GM18873 (cell line): ENCODE results near the gene BUD13.
"Not testable (repeated sequence)": the region's sequence is repeated elsewhere in the genome, so short reads cannot be mapped to it uniquely, and the experiment has no call there.

Experiments
- ATAC-seq: cut with Tn5 transposase; IDR thresholded peaks from one replicate; pipeline ENCODE4 v1.9.1; 2021; ENCODE audit warnings: mild to moderate bottlenecking, moderate library complexity, moderate number of reproducible peaks; ENCODE audit not compliant: unreplicated experiment, low FRiP score

The BUD13 gene

DNA sequence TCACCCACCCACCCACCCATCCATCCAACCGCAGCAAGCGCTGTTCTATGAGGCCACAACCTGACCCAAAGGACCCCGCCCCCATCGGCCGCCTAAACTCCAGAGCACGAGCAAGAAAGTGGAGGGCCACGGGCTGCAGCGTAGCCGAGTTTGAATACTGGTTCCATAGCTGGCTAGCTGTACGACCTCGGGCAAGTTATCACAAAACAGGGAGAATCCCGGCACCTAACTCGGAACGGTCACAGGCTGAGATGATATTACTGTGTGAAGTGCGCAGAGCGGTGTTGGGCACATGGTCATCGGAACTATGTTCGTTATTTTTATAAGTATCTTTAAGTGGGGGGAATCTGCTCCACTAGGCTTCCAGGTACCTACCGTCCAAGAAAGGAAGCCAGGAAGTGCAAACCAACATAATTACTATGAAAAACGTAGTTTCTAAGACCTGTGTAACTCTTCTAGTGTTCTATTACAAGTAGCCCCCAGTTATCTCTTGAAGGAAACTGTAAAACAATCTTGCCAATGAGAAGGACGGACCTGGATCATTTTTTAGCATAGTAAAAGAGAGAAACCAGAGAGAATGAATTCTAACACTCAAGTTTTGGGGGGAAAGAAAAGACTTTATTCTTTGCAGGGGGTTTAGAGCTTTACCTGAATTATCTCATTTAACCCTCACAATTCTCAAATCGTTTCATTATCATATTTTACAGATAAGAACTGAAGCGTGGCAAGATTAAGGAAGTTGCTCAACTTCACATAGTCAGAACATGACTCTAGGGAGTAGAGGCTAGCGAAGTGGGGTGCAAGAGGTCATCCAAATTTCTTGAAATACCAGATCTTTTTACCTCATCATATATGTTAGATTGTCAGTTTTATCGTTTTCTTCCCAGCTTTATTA is 663 bp upstream of the BUD13 start:
- peak; percentile 6 for ATAC-seq

DNA sequence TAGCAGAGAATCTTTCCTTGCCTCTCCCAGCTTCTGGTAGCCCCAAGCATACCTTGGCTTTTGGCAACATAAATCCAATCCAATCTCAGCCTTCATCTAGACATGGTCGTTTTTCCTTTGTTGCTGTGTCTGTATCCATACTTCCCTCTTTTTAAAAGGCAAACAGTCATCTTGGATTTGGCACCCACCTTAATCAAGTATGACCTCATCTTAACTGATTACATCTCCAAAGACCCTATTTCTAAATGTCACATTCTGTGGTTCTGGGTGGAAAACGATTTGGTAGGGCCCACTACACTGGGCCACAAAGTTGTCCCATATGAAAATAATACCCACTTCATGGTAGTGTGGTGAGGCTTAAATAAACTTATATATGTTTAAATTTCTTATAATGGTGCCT is 852 bp downstream of the BUD13 start:
- no peak for ATAC-seq

DNA sequence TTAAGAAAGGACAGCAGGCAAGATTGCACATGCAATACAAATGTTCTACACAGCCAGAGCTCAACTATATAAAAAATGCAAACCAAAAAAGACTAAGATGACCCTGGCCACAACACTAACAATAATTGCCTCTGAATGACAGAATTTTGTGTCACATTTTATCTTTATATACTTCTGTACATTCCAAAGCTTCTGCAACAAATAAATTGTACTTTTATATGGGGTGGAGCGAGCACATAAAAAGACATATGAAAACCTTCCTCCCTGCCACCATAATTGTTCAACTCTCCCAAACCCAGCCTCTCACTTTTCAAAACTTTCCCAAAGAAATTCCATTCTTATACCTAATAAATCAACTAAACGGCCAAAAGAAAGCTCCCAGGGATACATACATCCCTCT is 10.7 kb downstream of the BUD13 start:
- ATAC-seq, result no peak

DNA sequence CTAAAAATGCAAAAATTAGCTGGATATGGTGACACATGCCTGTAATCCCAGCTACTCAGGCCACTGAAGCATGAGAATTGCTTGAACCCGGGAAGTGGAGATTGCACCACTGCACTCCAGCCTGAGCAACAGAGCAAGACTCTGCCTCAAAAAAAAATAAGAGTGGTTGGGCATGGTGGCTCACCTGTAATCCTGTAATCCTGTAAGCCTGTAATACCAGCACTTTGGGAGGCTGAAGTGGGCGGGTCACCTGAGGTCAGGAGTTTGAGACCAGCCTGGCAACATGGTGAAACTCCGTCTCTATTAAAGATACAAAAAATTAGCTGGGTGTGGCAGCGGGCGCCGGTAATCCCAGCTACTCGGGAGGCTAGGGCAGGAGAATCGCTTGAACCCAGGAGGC is 16.7 kb downstream of the BUD13 start:
- ATAC-seq, result not testable (repeated sequence)

DNA sequence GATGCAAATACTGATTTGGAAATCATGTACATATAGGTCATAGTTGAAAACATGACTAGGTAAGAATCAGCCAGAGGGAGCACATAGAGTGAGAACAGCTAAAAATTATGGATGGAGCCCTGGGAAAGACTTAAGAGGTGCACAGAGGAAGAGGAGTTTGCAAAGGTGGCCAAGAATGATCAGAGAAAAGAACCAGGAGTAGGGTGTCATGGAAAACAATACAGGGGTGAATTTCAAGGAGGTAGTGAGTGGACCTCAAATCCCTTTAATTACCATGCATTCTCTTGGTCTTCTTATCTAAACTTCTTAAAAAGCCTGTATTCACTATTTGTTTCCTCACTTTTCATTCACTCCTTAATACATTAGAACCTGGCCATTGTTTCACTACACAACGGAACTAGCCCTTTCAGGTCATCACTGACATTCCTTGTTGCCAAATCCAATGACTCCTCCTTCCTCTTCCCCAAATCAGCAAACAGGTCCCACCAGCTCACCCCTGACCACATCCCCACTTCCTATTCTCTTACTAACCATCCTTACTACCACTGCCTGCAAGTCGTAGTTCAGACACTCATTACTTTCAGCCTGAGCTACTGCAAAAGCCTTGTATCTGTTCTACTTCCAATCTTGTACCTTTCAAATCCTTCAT is 22.6 kb downstream of the BUD13 start:
- no peak for ATAC-seq

DNA sequence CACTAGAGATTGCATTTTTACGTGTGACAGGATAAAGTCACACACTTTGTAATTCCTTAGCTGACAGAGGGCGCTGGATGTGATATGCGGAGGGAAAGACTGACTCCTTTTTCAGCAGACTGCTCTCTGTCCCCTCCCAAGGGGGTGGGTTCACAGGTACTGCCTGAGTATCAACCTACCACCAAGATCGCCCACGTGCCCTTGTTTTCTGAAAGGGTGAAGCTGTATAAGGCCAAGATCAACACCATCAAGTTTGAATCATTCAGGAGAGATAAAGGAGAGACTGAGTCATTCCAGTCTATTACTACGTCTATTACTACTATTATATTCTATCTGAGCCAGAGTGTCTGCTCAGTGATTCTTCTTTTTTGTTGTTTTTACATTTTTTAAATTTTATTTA is 30.7 kb downstream of the BUD13 start:
- ATAC-seq, result no peak

DNA sequence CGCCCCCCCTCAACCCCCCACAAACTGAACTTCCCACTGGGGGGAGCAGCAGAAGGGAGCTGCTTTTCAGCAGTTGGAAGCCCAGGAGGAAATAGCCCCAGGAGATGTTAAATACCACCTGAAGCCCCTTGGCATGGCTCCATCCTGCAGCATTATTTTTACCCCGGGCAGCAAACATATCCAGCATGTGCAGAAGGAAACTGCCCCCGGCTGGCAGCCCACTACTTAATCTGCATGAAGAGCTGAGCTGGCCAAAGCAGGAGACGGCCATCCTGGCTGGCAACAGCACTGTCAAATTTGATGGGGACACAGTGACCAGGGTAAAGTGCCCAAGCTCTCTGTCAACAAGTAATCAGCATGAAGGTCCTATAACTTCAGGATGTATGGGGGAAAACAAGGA is 32.0 kb downstream of the BUD13 start:
- no peak for ATAC-seq

DNA sequence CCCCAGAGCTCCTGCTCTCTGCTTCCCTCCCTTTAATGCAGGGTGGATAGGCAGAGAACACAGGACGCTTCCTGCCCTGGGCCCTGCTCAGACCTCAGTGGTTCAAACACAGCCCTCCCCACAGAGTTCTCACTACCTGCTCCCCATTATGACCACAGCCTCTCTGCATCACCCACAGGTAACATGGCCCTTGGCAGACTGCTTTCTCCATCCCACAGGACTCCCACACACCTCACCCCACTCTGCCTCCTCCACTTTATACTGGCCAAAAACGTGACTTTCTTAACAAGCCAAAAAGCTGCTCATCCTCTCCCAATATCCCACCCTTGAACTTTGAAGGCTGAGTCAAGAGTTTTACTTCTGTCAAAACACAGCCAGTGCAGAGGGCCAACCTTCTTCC is 33.8 kb downstream of the BUD13 start:
- no peak for ATAC-seq

DNA sequence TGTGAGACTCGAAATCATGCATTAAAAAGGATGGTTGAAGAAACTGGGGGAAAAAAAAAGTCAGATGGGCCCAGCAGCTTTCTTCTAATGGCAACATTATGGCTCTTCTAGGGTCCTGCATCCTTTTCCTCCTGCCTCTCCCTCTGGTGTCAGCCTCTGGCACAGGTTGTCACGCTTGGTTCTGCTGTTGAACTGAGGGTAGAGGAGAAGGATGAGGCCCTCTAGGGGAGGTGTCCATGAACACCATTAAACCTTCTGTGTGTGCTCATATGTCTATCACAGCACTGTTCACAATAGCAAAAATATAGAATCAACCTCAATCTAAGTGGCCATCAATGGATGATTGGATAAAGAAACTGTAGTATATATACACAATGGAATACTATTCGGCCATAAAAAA is 36.0 kb downstream of the BUD13 start:
- ATAC-seq, result no peak

DNA sequence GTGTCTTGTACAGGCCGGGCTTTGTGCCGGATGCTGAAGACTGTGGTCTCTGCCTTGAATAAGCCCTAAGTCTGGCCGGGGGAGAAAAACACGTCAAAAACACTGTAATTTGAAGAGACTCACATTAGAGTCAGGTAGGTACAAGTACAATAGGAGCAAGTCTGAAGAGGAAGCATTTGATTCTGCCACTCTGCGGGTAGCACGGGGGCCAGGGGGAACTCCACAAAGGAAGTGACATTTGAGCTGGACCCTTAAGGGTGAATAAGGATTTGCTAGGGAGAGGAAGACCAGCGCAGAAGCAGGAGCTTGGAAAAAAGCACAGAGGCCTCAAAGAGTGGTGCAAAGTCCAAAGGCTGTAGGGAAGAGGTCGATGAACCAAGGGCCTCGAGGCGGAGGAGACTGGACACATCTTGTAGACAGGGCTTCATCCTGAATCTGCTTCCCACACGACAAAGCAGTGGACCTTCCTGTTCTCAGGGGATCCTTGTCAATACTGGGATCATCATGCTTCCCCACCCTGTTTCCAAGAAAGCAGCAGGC is 38.7 kb downstream of the BUD13 start:
- no peak for ATAC-seq

DNA sequence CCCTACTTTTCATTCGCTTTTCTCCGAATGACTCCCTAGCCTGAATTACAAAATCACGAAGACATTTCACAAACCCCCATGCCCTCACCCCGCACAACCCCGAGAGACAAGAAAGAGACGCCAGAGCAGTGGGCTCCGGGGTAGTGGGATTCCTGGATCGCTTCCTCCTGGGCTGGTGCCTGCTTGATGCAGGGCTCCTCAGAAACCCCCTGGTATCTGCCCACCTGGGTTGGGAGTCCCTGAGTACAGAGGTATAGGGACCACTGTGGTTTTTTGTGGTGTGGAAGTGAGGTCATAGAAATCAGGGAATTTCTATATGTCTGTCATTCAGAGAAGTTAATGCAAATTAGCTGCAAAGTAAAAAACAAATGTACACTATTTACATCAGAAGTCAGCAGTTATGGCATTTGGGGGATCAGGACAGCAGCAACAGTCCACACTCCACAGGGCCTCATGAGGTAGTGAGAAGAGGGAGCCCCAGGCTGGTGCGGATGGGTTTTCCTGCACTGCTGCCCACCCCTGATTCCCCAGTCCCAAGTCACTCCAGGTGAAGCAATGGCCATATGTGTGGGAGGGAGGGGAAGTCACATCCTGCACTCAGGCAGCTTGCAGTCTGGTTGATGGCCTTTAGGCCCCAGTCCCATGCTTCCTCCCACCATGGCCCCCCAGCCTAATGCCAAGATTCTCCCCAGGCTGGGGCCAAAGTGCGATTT is 39.6 kb downstream of the BUD13 start:
- ATAC-seq, result peak; percentile 34

DNA sequence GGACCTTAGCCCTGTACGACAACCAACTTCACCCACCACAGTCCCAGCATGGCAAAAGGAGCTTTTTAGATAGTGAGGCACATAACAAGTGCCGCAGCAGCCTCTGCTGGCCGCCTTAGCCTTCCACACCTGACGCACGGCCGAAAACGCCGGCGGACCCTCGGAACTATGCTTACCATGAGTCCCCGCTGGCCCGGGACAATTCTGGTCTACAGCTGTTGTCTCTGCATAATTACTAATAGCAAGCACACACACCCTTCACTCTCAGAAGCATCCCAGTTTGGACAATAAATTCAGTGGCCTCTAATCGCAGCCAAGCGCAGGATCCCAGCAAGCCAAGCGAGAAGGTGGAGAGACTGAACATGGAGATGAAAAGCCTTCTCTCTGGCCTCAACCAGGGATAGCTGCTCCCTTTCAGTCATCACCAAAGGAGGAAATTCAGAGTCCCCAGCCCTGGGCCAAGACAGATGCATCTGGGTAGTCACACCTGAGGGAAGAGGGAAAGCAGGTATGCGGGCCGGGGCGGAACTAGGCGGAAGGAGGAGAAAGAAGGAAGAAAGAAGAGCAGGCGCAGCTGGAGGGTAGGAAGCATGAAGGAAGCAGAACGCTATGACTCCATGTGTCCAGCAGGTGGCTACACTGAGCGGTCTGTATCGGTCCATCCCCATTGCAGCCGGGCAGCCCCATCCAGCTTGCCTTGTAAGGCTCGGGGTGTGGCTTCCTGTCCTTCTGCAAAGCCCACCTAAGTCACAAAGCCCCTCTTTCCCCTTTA is 40.3 kb downstream of the BUD13 start:
- peak; percentile 64 for ATAC-seq

DNA sequence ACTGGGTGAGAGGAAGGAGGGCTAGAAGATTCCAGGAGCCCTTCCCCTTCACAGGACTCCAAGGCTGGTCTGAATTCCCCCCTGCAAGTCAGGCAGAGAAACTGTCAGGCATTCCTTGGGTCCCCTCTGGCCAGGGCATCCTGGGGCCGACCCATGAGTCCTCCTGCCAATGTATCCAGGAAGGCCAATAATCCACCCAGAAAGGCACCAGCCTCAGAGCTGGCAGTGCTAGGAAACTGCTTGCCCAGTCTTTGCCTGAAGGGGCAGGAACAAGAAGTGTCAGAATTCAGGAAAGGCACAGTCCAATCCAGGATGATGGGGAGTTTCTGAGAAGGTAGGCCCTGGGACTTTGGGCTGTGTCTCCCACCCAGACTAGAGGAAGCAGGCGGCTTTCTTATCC is 41.0 kb downstream of the BUD13 start:
- no peak for ATAC-seq

DNA sequence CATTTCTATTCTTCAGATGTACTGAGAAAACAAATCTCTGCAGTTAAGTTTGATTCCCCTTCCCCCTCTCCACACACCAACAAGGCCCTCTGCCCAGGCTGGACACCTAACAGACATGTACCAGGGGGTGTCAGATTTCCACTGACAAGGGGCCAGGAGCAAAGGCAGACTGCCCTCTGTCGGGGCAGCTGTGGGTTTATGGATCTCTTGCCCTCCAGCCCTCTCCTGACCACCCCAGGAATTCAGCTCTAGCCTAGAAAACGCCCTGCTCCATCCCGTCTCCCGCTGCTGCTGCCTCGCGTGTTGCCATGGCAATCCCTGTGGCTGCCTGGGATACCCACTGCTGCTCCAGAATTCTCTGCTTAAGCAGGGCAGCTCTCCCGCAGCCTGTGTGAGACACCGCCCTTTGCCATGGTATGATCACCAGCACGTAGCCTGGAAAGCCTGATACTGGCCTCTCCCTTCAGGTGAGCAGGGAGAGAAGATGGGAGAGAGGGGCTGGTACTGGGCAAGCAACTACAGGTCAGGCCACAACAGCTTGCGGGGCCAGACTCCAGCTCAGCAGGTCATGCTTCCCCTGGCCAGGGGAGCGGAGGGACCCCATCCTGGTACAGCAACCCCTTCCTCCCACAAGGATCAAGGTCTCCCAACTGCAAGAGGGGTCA is 41.6 kb downstream of the BUD13 start:
- ATAC-seq, result no peak

DNA sequence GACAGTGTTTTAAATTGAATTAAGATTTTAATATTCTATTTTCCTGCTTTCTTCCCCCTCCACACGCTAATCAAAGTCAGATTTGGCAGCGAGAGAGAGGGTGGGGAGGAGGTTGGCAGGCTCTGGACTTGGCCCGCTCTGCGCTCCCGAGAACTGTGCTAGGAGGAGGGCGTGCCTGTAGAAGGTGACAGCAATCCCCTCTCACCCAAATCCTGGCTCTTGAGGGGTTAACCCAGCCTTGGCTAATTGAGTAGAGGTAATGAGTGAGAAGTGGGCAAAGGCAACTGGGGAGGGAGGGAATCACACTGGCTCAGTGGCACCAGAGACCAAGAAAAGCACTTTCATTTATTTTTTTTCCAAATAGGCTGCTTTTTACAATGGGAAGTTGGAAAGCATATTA is 42.2 kb downstream of the BUD13 start:
- no peak for ATAC-seq

DNA sequence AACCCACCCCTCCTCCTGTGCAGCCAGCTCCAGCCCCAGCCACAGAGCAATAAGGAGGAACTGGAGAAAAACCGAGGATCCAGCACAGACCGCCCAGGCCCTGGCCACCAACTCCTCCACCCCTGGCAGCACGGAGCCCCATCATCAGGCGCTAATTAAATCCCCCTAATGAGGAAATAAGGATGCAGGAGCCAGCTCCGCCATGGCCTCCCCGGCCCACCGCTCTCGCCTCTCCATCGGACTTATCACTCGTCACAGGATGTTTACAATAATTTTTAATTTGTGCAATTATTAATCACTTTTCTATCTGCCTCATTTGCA is 42.6 kb downstream of the BUD13 start:
- no peak for ATAC-seq

DNA sequence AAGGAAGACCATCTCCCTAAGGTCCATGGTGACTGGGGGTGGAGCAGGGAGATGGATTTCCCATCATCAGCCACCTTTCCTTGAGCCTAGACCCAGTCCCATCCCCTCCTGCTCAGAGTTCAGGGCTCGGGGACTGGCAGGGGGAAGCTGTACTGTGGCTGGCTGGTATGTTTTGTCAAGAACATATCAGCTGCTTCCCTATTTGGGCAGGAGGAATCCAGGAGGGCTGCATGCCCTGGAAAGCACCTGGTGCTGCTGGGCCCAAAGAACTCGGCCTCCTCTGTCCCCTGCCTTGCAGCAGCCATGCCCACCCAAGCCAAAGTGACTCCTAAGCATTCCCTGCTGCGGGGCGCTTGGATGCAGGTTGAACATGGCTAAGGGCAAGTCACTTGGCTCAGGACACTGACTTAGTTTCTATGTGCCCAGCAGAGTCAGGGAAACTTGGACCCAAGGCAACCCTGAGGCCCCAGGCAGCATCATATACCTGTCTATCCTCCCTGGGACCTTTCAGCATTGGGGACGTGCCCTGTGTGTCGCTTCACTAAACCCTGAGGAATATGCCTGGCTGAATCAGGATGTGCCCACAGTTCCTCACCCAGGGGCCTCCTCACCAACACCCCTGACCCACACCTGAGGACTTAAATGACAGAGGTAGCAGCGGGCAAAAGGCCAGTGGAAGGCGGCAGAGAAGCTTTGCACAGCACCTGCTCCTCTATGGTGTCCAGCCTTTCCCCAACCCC is 43.1 kb downstream of the BUD13 start:
- no peak for ATAC-seq

DNA sequence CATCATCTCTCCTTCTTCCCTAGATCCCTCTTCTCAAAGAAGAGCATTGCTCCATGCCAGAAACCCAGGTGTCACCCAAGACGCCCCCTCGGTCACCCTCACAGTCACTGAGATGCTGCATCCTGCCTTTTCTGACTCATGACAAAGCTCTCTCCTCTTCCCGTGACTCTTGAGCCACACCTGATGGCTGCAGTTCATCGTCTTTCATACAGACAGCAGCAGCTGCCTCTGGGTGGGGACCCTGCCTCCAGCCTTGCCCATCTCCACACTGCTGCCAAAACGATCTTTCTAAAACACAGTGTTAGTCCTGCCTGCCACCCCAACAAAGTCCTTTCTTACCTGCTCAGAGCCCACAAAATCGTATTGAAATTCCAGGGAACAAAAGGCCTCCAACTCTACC is 44.8 kb downstream of the BUD13 start:
- no peak for ATAC-seq

DNA sequence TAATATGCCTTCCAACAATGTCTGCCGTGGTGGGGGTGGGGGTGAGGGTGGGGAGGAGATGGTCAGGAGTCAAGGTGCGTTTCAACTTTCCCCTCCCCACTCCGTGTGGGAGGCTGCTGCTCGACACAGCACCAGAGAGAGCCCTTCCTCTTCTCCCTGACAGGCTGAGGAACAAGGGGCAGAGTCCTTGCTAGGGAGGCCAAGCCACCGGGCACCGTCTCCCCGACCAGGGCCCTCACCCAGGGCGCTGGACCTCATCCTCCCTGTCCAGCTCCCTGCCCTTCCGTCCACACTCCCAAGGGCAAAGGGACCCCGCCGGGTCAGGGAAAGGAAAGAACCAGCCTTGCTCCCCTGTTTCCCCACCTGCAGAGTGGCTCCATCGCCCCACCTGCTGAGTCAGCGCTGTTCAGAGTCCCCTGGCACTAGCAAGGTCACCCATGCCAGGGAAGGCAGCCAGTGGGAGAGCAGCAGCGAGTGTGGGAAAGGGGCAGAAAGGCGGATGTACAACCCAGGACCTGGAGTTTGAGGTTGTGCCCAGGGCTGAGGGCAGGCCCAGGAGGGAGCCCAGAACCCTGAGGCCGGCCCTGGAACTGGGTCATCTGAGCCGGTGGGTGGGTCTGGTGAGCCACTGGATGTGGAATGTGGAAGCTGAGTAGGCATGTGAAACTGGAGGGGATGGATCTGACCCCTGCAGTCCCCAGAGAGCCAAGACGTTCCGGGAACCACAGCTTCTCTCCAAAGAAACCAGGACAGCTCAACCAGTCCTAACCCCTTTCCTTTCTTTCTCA is 47.2 kb downstream of the BUD13 start:
- no peak for ATAC-seq
